NCI-H2196 (cell line): ENCODE results near the gene NDUFA7.
"Not testable (repeated sequence)": the region's sequence is repeated elsewhere in the genome, so short reads cannot be mapped to it uniquely, and the experiment has no call there.

Experiments
- DNase-seq: peaks from one replicate; lab custom pipeline; 2025; ENCODE audit not compliant: unreplicated experiment; lab: John Stamatoyannopoulos, UW

The NDUFA7 gene

DNA sequence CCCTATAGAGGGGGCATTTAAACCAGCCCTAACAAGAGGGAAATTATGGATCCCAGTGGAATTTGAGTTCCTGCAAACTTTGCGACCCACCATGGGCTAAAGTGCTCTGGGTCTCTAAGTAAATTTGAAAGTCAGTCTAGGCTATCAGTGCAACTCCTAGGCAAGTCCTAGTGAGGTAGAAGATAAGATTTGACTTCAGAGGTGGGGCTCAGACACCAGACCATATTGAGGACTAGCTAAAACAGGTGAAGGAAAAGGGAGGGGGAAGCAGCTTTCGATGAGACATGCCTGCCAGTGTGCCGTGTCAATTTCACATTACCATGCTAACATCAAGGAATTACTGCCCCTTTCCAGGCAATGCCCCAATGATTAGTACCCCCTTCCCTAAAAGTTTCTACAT lies 51.5 kb downstream of the NDUFA7 start:
- DNase-seq: no peak

DNA sequence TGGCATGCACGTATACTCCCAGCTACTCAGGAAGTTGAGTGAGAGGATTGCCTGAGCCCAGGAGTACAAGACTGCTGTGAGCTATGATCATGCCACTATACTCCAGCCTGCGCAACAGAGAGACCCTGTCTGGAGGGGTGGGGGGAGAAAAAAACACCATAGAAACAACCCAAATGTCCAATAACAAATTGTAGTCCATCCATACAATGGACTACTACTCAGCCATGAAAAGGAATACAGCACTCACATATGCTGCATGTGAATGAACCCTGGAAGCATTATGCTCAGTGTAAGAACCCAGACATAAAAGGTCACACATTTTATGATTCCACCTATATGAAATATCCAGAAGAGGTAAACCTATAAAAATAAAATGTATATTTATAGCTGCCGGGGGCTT lies 55.3 kb downstream of the NDUFA7 start:
- no peak for DNase-seq

DNA sequence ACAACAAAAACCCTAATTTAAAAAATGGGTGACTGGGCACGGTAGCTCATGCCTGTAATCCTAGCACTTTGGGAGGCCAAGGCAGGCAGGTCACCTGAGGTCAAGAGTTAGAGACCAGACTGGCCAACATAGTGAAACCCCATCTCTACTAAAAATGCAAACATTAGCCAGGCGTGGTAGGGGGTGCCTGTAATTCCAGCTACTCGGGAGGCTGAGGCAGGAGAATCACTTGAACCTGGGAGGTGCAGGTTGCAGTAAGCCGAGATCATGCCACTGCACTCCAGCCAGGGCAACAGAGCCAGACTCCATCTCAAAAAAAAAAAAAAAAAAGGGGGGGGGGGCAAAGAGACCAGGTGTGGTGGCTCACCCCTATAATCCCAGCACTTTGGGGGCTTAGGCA lies 56.9 kb downstream of the NDUFA7 start:
- not testable (repeated sequence) for DNase-seq

DNA sequence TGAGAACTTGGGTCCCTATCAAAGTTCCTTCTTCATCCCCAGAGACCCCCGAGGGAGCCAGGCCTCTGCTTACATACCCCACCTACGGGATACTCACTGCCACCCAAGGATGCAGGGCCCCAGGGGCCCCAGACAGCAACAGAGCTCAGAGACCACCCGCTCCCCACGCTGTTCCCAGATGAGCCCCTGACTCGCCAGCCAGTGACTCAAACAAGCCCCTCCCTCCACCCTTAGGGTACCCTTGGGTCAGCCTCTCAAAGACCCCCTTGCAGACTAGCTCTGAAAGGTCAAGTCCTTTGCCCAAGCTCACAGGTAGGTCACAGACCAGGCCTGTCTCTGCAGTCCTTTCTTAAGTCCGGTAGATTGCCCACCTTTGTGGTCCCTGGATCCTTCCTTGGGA lies 58.7 kb downstream of the NDUFA7 start:
- DNase-seq: no peak

DNA sequence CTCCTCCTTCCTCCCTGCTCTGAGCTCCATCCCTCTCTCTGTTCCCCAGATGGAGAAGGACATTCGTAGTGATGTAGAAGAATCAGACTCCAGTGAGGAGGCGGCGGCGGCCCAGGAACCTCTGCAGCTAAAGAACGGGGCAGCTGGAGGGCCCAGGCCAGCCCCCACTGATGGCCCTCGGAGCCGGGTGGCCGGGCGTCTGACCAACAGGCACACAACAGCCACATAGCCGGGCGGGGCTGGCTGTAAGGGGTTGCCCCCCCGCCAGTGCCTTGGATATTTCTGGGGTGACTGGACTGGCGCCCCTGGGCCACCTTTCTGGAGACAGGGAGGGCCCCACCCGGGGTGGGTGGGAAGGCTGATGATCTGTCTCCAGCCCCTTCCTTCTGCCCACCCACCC lies 59.3 kb downstream of the NDUFA7 start:
- no peak for DNase-seq

DNA sequence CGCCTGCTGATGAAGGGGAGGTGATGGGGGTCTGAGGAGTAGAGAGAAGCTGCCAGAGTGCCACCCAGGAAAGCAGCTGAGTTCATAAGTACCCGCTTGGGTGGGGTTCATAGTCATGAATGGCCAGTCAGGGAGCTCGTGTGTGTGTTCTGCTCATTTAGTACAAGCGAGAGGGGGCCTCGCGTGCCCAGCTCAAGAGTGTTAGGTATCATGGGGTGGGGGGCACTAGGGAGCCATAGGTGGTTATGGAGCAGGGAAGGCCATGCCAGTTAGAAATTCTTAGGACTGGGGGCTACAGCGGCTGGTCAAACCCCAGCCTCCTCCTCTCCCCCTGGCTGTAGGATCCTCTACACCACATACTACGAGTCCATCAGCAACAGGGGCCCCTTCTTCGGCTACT lies 59.8 kb downstream of the NDUFA7 start:
- DNase-seq: no peak
